ENCODE data around the gene SPEN. TPM values are rescaled to one million over a fixed set of nuclear protein-coding genes. Genes with fewer than 3 reads are reported as not detected.
"Not testable (repeated sequence)": the region's sequence is repeated elsewhere in the genome, so short reads cannot be mapped to it uniquely, and the experiment has no call there.

The SPEN gene
- total RNA-seq, 1 experiment from 2014 or later, result 55.7 TPM

- DNase-seq, result no peak
- Histone ChIP-seq H3K27me3 (no peaks in the 10 kb centered on the region), H3K27ac (no peak overlapping the region)
Observed at GRCh38 chr1:15966081-15966955, 118.8 kb downstream of the SPEN start.

GRCh38 chr1:15966956-15967344, 119.4 kb downstream of the SPEN start:
- H3K9me3 ChIP-seq (replicated peaks), result no peaks in the 10 kb centered on the region
- peaks cover 45% of the 10 kb centered on the region for H3K36me3 ChIP-seq
- no peak overlapping the region for H3K4me3 ChIP-seq
- no peaks in the 10 kb centered on the region for H3K4me1 ChIP-seq
- no peaks in the 10 kb centered on the region for H3K27me3 ChIP-seq
- no peak for DNase-seq
- no peak overlapping the region for H3K27ac ChIP-seq

More at GRCh38 chr1:15966081-15966955, 118.8 kb downstream of the SPEN start:
- Histone ChIP-seq H3K4me3 (no peak overlapping the region), H3K36me3 (peaks cover 41% of the 10 kb centered on the region), H3K4me1 (no peaks in the 10 kb centered on the region), H3K9me3 (replicated peaks) (no peaks in the 10 kb centered on the region)

- Histone ChIP-seq H3K4me3 (no peak overlapping the region), H3K27ac (no peak overlapping the region), H3K36me3 (peaks cover 51% of the 10 kb centered on the region), H3K9me3 (replicated peaks) (no peaks in the 10 kb centered on the region), H3K4me1 (no peaks in the 10 kb centered on the region), H3K27me3 (no peaks in the 10 kb centered on the region)
- DNase-seq, result no peak
Observed at GRCh38 chr1:15968172-15968571, 120.7 kb downstream of the SPEN start.

- Histone ChIP-seq H3K4me3 (no peak overlapping the region), H3K27me3 (no peaks in the 10 kb centered on the region), H3K9me3 (replicated peaks) (no peaks in the 10 kb centered on the region), H3K27ac (no peak overlapping the region), H3K4me1 (no peaks in the 10 kb centered on the region), H3K36me3 (peaks cover 48% of the 10 kb centered on the region)
- DNase-seq, result no peak
Observed at GRCh38 chr1:15969321-15969880, 121.9 kb downstream of the SPEN start.

GRCh38 chr1:15970911-15971310, 123.4 kb downstream of the SPEN start:
- H3K9me3 ChIP-seq (replicated peaks), result no peaks in the 10 kb centered on the region
- no peaks in the 10 kb centered on the region for H3K4me1 ChIP-seq
- H3K36me3 ChIP-seq, result peaks cover 44% of the 10 kb centered on the region
- no peak for DNase-seq
- no peaks in the 10 kb centered on the region for H3K27me3 ChIP-seq
- no peak overlapping the region for H3K27ac ChIP-seq
- H3K4me3 ChIP-seq, result no peak overlapping the region

- Histone ChIP-seq H3K36me3 (peaks cover 44% of the 10 kb centered on the region), H3K9me3 (replicated peaks) (no peaks in the 10 kb centered on the region), H3K27me3 (no peaks in the 10 kb centered on the region), H3K4me1 (peaks cover 6% of the 10 kb centered on the region), H3K27ac (no peak overlapping the region), H3K4me3 (no peak overlapping the region)
- DNase-seq, result no peak
Observed at GRCh38 chr1:15972409-15972808, 124.9 kb downstream of the SPEN start.

- no peak for DNase-seq
- H3K36me3 ChIP-seq, result peaks cover 33% of the 10 kb centered on the region
- H3K27ac ChIP-seq, result no peak overlapping the region
- H3K4me1 ChIP-seq, result peaks cover 6% of the 10 kb centered on the region
- H3K9me3 ChIP-seq (replicated peaks), result no peaks in the 10 kb centered on the region
- no peak overlapping the region for H3K4me3 ChIP-seq
- H3K27me3 ChIP-seq, result no peaks in the 10 kb centered on the region
Observed at GRCh38 chr1:15973772-15974171, 126.3 kb downstream of the SPEN start.

- Histone ChIP-seq H3K4me1 (peaks cover 6% of the 10 kb centered on the region), H3K36me3 (peaks cover 24% of the 10 kb centered on the region), H3K27ac (peak overlapping the region; percentile 73; the same call in 1 of the 2 replicates), H3K27me3 (no peaks in the 10 kb centered on the region), H3K4me3 (peak overlapping the region; percentile 96), H3K9me3 (replicated peaks) (no peaks in the 10 kb centered on the region)
- DNase-seq, result no peak
Observed at GRCh38 chr1:15974855-15975254, 127.3 kb downstream of the SPEN start.

- DNase-seq, result peak; percentile 79 to 80
- Histone ChIP-seq H3K4me3 (peak overlapping the region; percentile 96), H3K27me3 (no peaks in the 10 kb centered on the region), H3K36me3 (peaks cover 21% of the 10 kb centered on the region), H3K9me3 (replicated peaks) (no peaks in the 10 kb centered on the region), H3K27ac (peak overlapping the region; percentile 73; the same call in 1 of the 2 replicates), H3K4me1 (peaks cover 6% of the 10 kb centered on the region)
Observed at GRCh38 chr1:15975358-15975804, 127.9 kb downstream of the SPEN start.

GRCh38 chr1:15975805-15976680, 128.5 kb downstream of the SPEN start, which contains the start of gene ZBTB17:
ZBTB17 (minus strand) TSS chr1:15976101; CDS start chr1:15948495, 27,606 bp downstream.
- peak; percentile 97 to 98 for DNase-seq
- Histone ChIP-seq H3K27ac (peak within 1 kb of the TSS; percentile 73), H3K27me3 (no peaks in the 10 kb centered on the region), H3K4me3 (peak within 1 kb of the TSS; percentile 96), H3K4me1 (peaks cover 6% of the 10 kb centered on the region), H3K36me3 (peaks cover 15% of the 10 kb centered on the region), H3K9me3 (replicated peaks) (no peaks in the 10 kb centered on the region)

GRCh38 chr1:15977947-15978346, 130.4 kb downstream of the SPEN start:
- not testable (repeated sequence) for H3K4me1 ChIP-seq, H3K4me3 ChIP-seq, H3K36me3 ChIP-seq

GRCh38 chr1:15981679-15982078, 134.2 kb downstream of the SPEN start:
- Histone ChIP-seq H3K4me1 (peaks cover under 1% of the 10 kb centered on the region), H3K4me3 (no peak overlapping the region), H3K9me3 (replicated peaks) (no peaks in the 10 kb centered on the region), H3K27me3 (no peaks in the 10 kb centered on the region; the same call in 1 of the 2 replicates), H3K36me3 (no peaks in the 10 kb centered on the region), H3K27ac (no peak overlapping the region)
- DNase-seq, result no peak

More at GRCh38 chr1:15977947-15978346, 130.4 kb downstream of the SPEN start:
- not testable (repeated sequence) for H3K9me3 ChIP-seq (replicated peaks); H3K27me3 ChIP-seq; H3K27ac ChIP-seq; DNase-seq

- H3K27ac ChIP-seq, result no peak overlapping the region
- no peak overlapping the region for H3K4me3 ChIP-seq
- H3K9me3 ChIP-seq (replicated peaks), result no peaks in the 10 kb centered on the region
- H3K27me3 ChIP-seq, result no peaks in the 10 kb centered on the region; the same call in 1 of the 2 replicates
- no peak for DNase-seq
- no peaks in the 10 kb centered on the region for H3K4me1 ChIP-seq
- no peaks in the 10 kb centered on the region for H3K36me3 ChIP-seq
Observed at GRCh38 chr1:15983275-15983674, 135.8 kb downstream of the SPEN start.

GRCh38 chr1:15985611-15986297, 138.2 kb downstream of the SPEN start:
- no peaks in the 10 kb centered on the region for H3K36me3 ChIP-seq
- no peak overlapping the region for H3K4me3 ChIP-seq
- no peak for DNase-seq
- H3K4me1 ChIP-seq, result no peaks in the 10 kb centered on the region
- no peaks in the 10 kb centered on the region for H3K9me3 ChIP-seq (replicated peaks)
- H3K27ac ChIP-seq, result no peak overlapping the region
- H3K27me3 ChIP-seq, result no peaks in the 10 kb centered on the region; the same call in 1 of the 2 replicates
